GM21528 (cell line): ENCODE data around the gene AHSP.
"Not testable (repeated sequence)": the region's sequence is repeated elsewhere in the genome, so short reads cannot be mapped to it uniquely, and the experiment has no call there.

ENCODE experiments used
- ATAC-seq: cut with Tn5 transposase; IDR thresholded peaks from one replicate; pipeline ENCODE4 v1.9.1; 2021; ENCODE audit warnings: mild to moderate bottlenecking, moderate library complexity; ENCODE audit not compliant: unreplicated experiment, low FRiP score

Gene AHSP, protein sequence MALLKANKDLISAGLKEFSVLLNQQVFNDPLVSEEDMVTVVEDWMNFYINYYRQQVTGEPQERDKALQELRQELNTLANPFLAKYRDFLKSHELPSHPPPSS

DNA sequence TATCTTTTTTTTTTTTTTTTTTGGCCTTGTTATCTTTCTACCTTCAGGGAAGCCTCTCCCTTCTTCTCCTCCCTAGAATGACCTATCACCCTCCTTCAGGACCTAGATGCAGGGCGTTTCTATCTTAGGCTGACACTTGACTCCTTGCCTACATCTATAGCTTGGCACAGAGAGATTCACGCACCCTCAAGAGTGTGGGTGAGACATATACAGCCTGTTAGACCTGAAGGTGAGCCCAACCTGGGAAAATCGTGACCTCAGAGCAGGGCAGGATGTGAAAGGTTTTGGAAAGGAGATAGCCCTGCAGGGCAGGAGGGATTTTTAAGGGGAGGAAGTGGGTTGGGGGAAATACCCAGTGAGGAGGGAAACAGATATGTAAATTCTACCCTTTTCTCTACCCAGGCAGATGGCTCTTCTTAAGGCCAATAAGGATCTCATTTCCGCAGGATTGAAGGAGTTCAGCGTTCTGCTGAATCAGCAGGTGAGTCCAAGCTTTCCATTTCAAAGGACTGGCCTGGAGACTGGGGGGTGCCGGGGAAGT lies at the start of gene AHSP:
TSS of gene AHSP (plus strand) at position 167 of the 541 bp plus-strand sequence. CDS start at position 407, 240 bp downstream.
- ATAC-seq = no peak

DNA sequence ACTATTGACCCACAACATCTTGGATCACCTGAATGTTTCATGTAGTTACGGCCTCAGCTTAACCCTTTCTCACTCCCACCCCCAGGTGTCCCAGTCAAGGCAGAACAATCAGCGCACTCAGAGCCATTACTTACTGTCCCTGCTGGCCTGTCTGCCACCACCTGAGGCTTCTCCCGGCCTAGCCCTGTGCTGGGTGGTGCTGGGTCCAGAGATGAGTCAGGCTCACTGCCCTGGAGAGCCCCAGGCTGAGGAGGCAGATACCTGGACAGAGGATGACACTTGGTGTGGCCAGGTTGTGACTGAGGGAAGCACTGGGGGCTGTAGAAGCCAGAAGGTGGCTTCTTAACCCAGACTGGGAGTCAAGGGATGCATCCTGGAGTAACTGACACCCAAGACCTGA lies 48.7 kb upstream of the AHSP start:
- ATAC-seq = no peak

DNA sequence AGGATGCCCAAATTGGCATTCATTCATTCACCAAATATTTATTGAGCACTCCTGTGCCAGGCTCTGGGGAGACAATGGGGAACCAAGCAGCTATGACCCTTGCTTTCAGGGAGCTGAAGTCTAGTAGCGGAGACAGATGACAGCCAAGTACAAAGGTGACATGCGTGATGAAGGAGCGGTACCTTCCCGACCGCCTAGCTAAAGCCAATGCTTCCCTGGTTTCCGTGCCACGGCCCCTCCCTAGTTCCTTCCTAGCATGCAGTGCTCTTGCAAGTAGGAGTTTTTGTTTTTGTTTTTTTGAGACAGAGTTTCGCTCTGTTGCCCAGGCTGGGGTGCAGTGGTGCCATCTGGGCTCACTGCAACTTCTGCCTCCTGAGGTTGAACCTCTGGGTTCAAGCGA lies 47.9 kb upstream of the AHSP start:
- no peak for ATAC-seq

DNA sequence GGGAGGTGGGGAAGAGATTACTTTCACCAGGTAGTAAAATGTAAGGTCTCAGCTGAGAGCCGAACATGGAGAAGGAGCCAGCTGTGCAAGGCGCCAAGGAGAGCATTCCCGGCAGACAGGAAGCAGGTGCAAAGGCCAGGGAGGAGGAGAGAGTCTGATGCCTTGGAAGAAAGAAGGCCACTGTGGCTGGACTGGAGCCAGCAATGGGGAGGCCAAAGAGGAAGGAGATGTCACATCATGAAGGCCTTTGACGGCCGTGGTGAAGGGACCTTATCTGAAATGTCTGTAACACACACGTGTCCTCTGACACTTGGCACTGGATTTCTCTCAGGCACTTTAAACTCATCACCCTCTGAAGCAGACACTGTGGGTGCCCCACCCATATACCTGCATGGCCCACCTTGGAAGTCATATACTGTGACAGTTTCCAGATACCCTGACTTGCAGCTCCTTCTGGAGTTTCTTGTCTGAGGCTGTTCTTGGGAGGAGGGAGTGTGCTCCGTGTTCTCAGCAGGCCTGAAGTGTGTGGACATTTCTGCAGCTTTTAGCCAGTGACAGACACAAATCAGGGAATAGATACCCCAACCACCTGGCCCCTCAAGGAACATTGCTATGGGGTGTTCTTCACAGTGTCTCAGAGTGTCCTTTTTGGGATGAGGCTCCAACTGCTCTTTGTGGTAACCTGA lies 46.7 kb upstream of the AHSP start:
- no peak for ATAC-seq

DNA sequence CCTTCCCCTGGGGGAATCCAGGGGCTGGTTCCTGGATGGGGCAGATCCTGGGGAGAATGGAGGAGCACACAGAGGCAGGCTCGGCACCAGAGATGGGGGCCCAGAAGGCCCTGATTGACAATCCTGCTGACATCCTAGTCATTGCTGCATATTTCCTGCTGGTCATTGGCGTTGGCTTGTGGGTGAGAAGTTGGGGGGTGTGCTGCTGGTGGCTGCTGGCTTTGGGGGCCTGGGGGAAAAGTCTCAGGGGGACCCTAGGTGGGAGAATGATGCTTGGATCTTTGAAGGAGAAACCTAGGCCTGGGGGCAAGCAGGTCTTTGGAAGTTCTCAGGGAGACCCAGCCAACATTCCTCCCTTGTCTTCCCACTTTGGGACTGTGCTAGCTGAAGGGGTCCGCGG lies 44.6 kb upstream of the AHSP start, which contains the start of gene SLC5A2:
TSS of gene SLC5A2 (plus strand) at position 43 of the 400 bp plus-strand sequence. CDS start at position 57, 14 bp downstream.
- ATAC-seq = no peak

DNA sequence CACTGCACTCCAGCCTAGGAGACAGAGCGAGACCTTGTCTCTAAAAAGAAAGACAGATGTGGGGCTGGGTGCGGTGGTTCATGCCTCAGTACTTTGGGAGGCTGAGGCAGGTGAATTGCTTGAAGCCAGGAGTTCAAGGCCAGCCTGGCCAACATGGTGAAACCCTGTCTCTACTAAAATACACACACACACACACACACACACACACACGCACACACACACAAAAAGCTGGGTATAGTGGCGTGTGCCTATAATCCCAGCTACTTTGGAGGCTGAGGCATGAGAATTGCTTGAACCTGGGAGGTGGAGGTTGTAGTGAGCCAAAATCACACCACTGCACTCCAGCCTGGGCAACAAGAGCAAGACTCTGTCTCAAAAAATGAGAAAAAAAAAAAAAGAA lies 43.7 kb upstream of the AHSP start:
- not testable (repeated sequence) for ATAC-seq

DNA sequence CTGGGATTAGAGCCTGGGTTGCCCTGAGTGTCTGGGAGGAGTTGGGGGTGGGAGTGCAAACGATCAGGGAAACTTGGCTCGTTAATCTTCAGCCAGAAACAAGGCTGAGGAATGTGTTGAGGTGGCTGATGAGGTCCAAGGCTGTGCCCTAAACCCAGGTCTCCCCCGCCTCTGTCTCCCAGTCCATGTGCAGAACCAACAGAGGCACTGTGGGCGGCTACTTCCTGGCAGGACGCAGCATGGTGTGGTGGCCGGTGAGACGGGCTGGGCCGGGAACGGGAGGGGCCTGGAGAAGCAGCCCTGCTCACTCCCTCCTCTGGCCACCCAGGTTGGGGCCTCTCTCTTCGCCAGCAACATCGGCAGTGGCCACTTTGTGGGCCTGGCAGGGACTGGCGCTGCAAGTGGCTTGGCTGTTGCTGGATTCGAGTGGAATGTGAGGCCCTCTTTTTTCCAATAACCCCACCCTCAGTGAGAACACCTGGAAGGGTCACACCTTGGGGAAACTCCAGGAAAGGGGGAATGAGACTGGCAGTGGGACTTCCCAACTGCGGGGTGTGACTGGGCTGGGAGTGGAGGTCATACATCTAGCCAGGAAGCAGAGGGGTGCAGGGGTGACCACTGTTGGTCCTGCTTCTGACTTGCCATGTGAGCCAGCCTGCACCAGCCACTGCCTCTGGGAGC lies 43.1 kb upstream of the AHSP start:
- ATAC-seq = no peak

DNA sequence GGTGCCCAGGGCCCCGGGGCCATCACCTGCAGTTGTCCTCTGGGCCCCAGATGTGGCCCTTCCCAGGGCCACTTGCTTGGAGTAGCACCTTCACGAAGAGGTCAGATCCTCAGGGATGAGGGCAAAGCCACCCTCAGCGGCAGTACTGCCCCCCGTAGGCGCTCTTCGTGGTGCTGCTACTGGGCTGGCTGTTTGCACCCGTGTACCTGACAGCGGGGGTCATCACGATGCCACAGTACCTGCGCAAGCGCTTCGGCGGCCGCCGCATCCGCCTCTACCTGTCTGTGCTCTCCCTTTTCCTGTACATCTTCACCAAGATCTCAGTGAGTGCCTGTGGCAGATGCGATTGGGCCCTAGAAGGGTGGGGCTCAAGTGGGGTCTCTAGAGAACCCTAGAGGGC lies 42.1 kb upstream of the AHSP start:
- ATAC-seq = no peak

DNA sequence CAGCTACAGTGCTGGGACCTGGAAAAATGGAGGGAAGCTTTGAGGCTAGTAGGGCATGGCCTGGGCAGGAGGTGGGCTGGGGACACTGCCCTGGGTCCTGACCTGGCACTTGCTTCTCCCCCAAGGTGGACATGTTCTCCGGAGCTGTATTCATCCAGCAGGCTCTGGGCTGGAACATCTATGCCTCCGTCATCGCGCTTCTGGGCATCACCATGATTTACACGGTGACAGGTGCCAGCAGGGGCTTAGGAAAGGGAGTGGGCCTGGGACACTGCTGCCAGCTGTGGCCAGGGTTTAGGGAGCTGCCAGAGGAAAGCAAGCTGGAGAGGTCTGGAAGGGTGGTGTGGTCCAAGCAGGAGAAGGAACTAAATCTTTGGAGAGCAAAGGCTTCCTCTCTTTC lies 41.7 kb upstream of the AHSP start:
- ATAC-seq = no peak

DNA sequence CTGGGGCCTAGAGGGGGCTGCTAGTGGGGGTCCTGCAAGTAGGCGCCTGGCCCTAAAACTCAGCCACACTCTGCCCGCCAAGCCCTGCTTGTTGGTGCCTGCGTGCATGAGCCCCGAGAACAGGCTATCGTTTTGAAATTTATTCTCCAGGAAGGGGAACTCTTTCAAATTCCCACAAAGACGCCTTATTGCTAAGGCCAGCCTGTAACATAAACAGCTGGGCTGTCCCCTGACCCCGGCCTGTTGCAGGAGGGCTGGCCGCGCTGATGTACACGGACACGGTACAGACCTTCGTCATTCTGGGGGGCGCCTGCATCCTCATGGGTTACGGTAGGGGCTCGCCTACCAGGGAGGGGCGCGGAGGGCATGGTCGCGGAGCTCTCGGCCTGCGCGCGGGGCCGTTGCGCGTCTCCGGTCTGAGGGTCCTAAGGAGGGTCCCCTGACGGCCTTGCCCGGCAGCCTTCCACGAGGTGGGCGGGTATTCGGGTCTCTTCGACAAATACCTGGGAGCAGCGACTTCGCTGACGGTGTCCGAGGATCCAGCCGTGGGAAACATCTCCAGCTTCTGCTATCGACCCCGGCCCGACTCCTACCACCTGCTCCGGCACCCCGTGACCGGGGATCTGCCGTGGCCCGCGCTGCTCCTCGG lies 40.5 kb upstream of the AHSP start:
- ATAC-seq = peak; percentile 13

DNA sequence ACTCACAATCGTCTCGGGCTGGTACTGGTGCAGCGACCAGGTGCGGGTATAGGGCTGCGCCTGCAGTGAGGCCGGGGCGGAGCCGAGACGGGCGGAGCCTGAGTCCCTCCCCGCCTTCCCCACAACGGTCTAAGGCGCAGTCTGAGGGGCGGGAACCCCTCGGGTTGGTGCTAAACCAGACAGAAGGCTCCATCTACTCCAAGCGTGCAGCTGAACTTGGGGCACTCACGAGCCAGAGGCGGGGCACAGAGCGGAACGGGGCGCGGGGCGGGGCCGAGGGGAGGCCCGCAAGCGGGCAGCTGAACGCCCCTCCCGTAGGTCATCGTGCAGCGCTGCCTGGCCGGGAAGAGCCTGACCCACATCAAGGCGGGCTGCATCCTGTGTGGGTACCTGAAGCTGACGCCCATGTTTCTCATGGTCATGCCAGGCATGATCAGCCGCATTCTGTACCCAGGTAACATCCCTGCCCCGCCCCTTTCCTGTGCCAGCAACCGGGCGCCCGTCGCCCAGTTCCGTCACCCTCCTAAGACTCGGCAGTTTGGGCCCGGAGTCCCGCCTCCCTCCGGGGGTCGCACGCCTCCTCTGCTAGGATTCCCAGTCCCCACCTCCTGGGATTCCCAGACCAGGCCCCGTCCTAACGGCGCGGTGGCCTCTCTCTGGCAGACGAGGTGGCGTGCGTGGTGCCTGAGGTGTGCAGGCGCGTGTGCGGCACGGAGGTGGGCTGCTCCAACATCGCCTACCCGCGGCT lies 39.8 kb upstream of the AHSP start:
- peak; percentile 69 for ATAC-seq

DNA sequence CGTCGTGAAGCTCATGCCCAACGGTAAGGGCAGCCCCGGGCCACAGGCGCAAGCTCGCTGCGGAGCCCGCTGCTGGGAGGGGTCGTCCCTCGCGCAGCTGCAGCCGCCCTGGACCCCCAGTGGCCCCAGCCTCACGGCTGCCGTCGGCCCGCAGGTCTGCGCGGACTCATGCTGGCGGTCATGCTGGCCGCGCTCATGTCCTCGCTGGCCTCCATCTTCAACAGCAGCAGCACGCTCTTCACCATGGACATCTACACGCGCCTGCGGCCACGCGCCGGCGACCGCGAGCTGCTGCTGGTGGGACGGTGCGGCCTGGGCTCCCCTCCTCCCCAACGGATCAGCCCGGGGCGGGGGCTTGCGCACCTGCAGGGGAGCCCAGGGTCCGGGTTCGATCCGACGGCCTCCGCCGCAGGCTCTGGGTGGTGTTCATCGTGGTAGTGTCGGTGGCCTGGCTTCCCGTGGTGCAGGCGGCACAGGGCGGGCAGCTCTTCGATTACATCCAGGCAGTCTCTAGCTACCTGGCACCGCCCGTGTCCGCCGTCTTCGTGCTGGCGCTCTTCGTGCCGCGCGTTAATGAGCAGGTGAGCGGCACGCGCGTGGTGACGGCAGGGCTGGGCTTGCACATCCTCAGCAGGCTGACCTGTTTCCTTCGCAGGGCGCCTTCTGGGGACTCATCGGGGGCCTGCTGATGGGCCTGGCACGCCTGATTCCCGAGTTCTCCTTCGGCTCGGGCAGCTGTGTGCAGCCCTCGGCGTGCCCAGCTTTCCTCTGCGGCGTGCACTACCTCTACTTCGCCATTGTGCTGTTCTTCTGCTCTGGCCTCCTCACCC lies 39.0 kb upstream of the AHSP start:
- ATAC-seq = no peak

DNA sequence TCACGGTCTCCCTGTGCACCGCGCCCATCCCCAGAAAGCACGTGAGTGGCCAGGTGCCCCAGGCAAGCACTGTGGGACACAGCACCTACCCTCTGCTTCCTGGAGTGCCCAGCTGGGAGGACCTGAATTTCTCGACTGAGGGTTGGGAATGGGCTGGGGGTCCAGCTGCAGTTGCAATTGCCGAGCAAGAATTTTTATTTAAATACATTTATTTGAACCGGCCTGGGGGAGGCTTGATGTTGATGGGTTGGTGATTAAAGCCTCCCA lies 38.5 kb upstream of the AHSP start:
- ATAC-seq = no peak

DNA sequence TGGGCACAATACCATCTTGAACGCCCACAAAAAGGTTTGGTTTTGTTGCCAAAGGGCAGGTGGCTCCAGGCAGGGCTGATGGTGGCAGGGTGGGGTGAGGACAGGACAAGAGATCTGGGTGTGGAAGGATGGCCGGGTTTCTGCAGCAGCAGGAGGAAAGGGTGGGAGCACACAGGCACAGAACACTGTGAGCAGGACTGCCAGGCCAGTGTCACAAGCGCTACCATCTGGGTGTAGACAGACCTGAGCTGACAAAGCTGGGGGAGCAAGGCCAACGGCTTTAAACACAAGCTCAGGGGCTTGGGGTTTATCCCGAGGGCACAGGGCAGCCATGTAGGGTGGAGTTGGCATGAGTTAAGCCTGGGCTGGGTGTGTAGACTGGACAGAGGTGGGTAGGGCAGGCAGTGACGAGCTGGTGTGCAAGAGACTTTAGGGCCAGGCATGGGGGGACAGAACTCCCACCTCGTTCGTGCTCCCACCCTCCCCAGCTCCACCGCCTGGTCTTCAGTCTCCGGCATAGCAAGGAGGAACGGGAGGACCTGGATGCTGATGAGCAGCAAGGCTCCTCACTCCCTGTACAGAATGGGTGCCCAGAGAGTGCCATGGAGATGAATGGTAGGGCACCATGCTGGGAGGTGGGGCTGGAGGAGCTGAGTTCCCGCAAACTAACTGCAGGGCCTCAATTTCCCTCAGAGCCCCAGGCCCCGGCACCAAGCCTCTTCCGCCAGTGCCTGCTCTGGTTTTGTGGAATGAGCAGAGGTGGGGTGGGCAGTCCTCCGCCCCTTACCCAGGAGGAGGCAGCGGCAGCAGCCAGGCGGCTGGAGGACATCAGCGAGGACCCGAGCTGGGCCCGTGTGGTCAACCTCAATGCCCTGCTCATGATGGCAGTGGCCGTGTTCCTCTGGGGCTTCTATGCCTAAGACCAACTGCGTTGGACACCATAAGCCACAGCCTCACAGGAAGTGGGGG lies 37.8 kb upstream of the AHSP start:
- ATAC-seq = no peak

DNA sequence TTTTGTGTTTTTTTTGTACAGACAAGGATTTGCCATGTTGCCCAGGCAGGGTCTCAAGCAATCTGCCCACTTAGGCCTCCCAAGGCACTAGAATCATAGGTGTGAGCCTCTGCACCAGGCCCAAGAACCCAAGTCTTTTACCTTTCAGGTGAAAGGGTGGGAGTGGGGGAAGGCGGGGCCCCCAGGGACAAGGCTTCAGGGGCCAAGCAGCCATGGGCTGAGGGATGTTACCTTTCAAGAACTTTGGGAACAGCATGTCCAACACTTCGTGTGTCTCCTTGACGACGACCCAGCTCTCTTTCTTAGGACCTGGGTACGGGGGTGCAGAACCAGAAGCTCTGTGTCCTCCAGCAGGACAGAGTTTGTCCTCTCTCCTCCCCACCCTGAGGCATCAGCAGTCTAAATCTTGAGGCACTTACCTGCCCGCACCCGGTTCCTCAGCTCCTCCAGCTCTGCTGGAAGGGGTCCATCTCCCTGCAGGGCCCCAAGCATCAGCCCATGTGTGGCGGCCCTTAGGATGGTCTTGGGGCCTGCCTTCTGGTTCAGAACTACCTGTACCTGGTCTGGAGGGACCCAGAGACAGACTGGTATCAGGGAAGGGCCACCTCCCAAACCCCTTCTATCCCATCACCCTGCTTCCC lies 35.8 kb upstream of the AHSP start:
- ATAC-seq = no peak

DNA sequence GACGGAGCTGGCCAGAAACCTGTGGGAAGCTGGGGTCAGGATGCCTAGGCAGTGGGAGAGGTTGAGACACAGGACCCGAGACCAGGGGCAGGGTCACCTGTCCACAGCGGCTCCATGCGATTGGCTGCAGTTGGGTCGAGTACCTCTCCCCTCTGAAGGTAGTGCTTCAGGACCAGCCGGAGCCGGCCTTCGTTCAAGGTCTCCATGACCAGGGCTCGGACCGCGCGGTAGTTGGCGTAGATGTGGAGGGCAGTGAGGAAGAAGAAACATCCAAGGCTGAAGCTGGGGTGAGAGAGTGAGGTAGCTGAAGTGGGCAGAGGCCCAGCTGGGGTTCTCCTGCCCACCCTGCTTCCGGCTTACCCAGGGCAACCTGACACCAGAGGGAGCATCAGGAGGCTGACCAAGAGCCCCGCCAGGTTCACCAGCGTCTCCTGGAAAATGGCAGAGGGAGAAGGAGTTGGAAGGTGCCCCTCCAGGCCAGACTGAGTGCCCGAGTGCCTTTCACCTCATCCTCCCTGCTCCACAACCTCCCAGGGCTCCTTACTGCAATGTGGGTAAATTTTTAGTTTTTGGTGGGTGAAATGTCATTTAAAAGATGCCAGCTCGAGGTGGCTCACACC lies 34.1 kb upstream of the AHSP start:
- no peak for ATAC-seq

DNA sequence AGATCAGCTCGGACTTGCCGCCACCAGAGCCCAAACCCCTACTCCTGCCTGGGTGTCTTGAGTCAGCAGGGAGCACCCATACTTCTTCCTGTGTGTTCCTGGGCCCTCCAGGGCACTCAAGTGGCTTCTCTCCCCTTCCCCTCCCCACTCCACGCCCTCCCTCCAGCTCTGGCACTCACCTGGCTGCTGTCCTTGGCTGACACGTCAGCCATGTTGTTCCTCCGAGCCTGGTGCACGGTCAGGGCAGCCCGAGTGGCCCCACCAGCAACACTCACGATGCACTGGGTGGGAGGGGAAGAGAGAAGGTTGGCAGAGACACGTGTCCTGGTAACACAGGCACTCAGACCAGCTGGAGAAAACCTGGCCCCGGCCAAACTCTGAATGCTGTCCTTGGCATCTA lies 31.0 kb upstream of the AHSP start:
- no peak for ATAC-seq

DNA sequence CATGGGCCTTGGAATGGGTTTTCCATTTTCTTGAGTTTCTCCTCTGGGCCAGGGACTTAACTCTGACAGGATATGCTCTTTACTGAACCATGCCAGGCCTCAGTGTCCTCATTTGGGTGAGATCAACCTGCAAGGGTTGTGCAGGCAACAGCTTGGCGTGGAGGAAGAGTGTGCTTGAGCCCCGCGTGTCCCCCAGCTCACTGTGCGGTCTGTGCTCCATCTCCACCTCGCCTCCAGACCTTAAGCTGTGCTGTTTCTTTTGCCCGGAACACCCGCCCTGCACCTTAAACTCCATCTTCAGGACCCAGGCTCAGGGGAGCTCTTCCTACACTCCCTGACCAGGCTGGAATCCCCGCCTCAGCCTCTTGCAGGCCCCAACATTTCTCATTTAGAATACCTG lies 29.2 kb upstream of the AHSP start:
- no peak for ATAC-seq
